Activated effector memory CD4-positive, alpha-beta T cell treated with anti-CD3 and anti-CD28 coated beads, Interleukin-2, amount 50 U/mL, for 16 hours (primary cell): ENCODE measurements around the gene TMEM45B.
"Not testable (repeated sequence)": the region's sequence is repeated elsewhere in the genome, so short reads cannot be mapped to it uniquely, and the experiment has no call there.

Experiments
- DNase-seq: peaks from one replicate; pipeline ENCODE4 v3.0.0-alpha.2; 2020

TMEM45B gene

GRCh38 chr11:129853518-129854231 lies 38.0 kb downstream of the TMEM45B start:
- peak; percentile 83 for DNase-seq

GRCh38 chr11:129854232-129854805 lies 38.7 kb downstream of the TMEM45B start:
- DNase-seq, result no peak

GRCh38 chr11:129855086-129855485 lies 39.4 kb downstream of the TMEM45B start:
- no peak for DNase-seq

GRCh38 chr11:129856036-129856435 lies 40.4 kb downstream of the TMEM45B start:
- no peak for DNase-seq

- no peak for DNase-seq
Measured at GRCh38 chr11:129861702-129862522, 46.3 kb downstream of the TMEM45B start.

GRCh38 chr11:129864811-129865210 lies 49.2 kb downstream of the TMEM45B start:
- DNase-seq, result no peak

- no peak for DNase-seq
Measured at GRCh38 chr11:129865701-129866100, 50.1 kb downstream of the TMEM45B start.

- DNase-seq, result no peak
Measured at GRCh38 chr11:129866311-129866710, 50.7 kb downstream of the TMEM45B start.

- not testable (repeated sequence) for DNase-seq
Measured at GRCh38 chr11:129868626-129869025, 53.0 kb downstream of the TMEM45B start.

GRCh38 chr11:129871914-129872313 lies 56.3 kb downstream of the TMEM45B start:
- no peak for DNase-seq

- no peak for DNase-seq
Measured at GRCh38 chr11:129880311-129880710, 64.7 kb downstream of the TMEM45B start.

GRCh38 chr11:129881570-129882170 lies 66.0 kb downstream of the TMEM45B start:
- DNase-seq, result peak; percentile 75

GRCh38 chr11:129884581-129884980 lies 68.9 kb downstream of the TMEM45B start:
- no peak for DNase-seq

GRCh38 chr11:129885381-129885780 lies 69.7 kb downstream of the TMEM45B start:
- DNase-seq, result no peak

- DNase-seq, result no peak
Measured at GRCh38 chr11:129888451-129888850, 72.8 kb downstream of the TMEM45B start.

- DNase-seq, result no peak
Measured at GRCh38 chr11:129894278-129895125, 78.9 kb downstream of the TMEM45B start.

- DNase-seq, result peak; percentile 95
Measured at GRCh38 chr11:129895126-129896041, 79.7 kb downstream of the TMEM45B start, which contains the start of gene NFRKB. Gene NFRKB (minus strand): TSS chr11:129895578. CDS start chr11:129892849, 2,729 bp downstream.

GRCh38 chr11:129896062-129896461 lies 80.4 kb downstream of the TMEM45B start:
- DNase-seq, result no peak

GRCh38 chr11:129905402-129905801 lies 89.8 kb downstream of the TMEM45B start:
- DNase-seq, result no peak
